Measurements from ENCODE around the gene PSMD5.
A peak's percentile ranks its signal among the peaks of the same experiment; 100 is the strongest.

PSMD5 gene

GRCh38 chr9:120860083-120860482, 17.4 kb upstream of the PSMD5 start:
- no peak for DNase-seq (ENCODE audit: low read depth)

GRCh38 chr9:120859361-120859760, 16.6 kb upstream of the PSMD5 start:
- no peak overlapping the region for H3K4me3 ChIP-seq (ENCODE audit: low read depth, low read length)
- DNase-seq (ENCODE audit: low read depth): no peak

More at GRCh38 chr9:120860083-120860482, 17.4 kb upstream of the PSMD5 start:
- H3K4me3 ChIP-seq (ENCODE audit: low read depth, low read length): no peak overlapping the region

- no peak overlapping the region for H3K4me3 ChIP-seq (ENCODE audit: low read depth, low read length)
- DNase-seq (ENCODE audit: low read depth): no peak
These were observed 15.2 kb upstream of the PSMD5 start for GRCh38 chr9:120857902-120858301.

GRCh38 chr9:120857481-120857880, 14.8 kb upstream of the PSMD5 start:
- DNase-seq (ENCODE audit: low read depth): no peak
- H3K4me3 ChIP-seq (ENCODE audit: low read depth, low read length): no peak overlapping the region

GRCh38 chr9:120856700-120857099, 14.0 kb upstream of the PSMD5 start:
- H3K4me3 ChIP-seq (ENCODE audit: low read depth, low read length): no peak overlapping the region
- no peak for DNase-seq (ENCODE audit: low read depth)

- H3K4me3 ChIP-seq (ENCODE audit: low read depth, low read length): no peak overlapping the region
- DNase-seq (ENCODE audit: low read depth): no peak
These were observed 13.3 kb upstream of the PSMD5 start for GRCh38 chr9:120855827-120856670.

GRCh38 chr9:120854596-120855327, 12.0 kb upstream of the PSMD5 start:
- DNase-seq (ENCODE audit: low read depth): no peak
- no peak overlapping the region for H3K4me3 ChIP-seq (ENCODE audit: low read depth, low read length)

- DNase-seq (ENCODE audit: low read depth): no peak
- H3K4me3 ChIP-seq (ENCODE audit: low read depth, low read length): no peak overlapping the region
These were observed 10.5 kb upstream of the PSMD5 start for GRCh38 chr9:120853198-120853597.

GRCh38 chr9:120852240-120853010, 9.7 kb upstream of the PSMD5 start:
- H3K4me3 ChIP-seq (ENCODE audit: low read depth, low read length): no peak overlapping the region
- no peak for DNase-seq (ENCODE audit: low read depth)

- no peak overlapping the region for H3K4me3 ChIP-seq (ENCODE audit: low read depth, low read length)
- no peak for DNase-seq (ENCODE audit: low read depth)
These were observed 8.7 kb upstream of the PSMD5 start for GRCh38 chr9:120851449-120851848.

- H3K4me3 ChIP-seq (ENCODE audit: low read depth, low read length): no peak overlapping the region
- DNase-seq (ENCODE audit: low read depth): no peak
These were observed 7.6 kb upstream of the PSMD5 start for GRCh38 chr9:120850315-120850714.

GRCh38 chr9:120846906-120847305, 4.2 kb upstream of the PSMD5 start:
- DNase-seq (ENCODE audit: low read depth): no peak
- H3K4me3 ChIP-seq (ENCODE audit: low read depth, low read length): no peak overlapping the region

- H3K4me3 ChIP-seq (ENCODE audit: low read depth, low read length): no peak overlapping the region
- no peak for DNase-seq (ENCODE audit: low read depth)
These were observed 3.6 kb upstream of the PSMD5 start for GRCh38 chr9:120846251-120846889.

- no peak for DNase-seq (ENCODE audit: low read depth)
- H3K4me3 ChIP-seq (ENCODE audit: low read depth, low read length): no peak overlapping the region
These were observed 2.5 kb upstream of the PSMD5 start for GRCh38 chr9:120845255-120845654.

- H3K4me3 ChIP-seq (ENCODE audit: low read depth, low read length): peak overlapping the region; percentile 97
- no peak for DNase-seq (ENCODE audit: low read depth)
These were observed 615 bp downstream of the PSMD5 start for GRCh38 chr9:120841930-120842684.

- no peak overlapping the region for H3K4me3 ChIP-seq (ENCODE audit: low read depth, low read length)
- DNase-seq (ENCODE audit: low read depth): no peak
These were observed 3.6 kb downstream of the PSMD5 start for GRCh38 chr9:120839146-120839545.

GRCh38 chr9:120837921-120838320, 4.8 kb downstream of the PSMD5 start:
- DNase-seq (ENCODE audit: low read depth): no peak
- H3K4me3 ChIP-seq (ENCODE audit: low read depth, low read length): no peak overlapping the region

- DNase-seq (ENCODE audit: low read depth): no peak
These were observed 9.4 kb downstream of the PSMD5 start for GRCh38 chr9:120833325-120833724.

GRCh38 chr9:120832807-120833206, 9.9 kb downstream of the PSMD5 start:
- no peak overlapping the region for H3K4me3 ChIP-seq (ENCODE audit: low read depth, low read length)
- DNase-seq (ENCODE audit: low read depth): no peak

More at GRCh38 chr9:120833325-120833724, 9.4 kb downstream of the PSMD5 start:
- no peak overlapping the region for H3K4me3 ChIP-seq (ENCODE audit: low read depth, low read length)

Data from skeletal muscle cell (primary cell).